ENCODE data around the gene HDHD3.
"Not testable (repeated sequence)": the region's sequence is repeated elsewhere in the genome, so short reads cannot be mapped to it uniquely, and the experiment has no call there.

Gene HDHD3

GRCh38 chr9:113409481-113409880 lies 32.7 kb upstream of the HDHD3 start:
- TF ChIP-seq ISL1 (CRISPR knock-in tag; IDR thresholded peaks at IDR 0.05) = no peak
- no peak for TF ChIP-seq RARB (CRISPR knock-in tag; IDR thresholded peaks at IDR 0.05)
- no peak for TF ChIP-seq CSDC2 (CRISPR knock-in tag; IDR thresholded peaks at IDR 0.05)
- TF ChIP-seq ZFP3 (CRISPR knock-in tag; IDR thresholded peaks at IDR 0.05) = no peak
- no peak for TF ChIP-seq PPARA (CRISPR knock-in tag; IDR thresholded peaks at IDR 0.05; ENCODE audit: borderline replicate concordance)
- TF ChIP-seq OSR1 (CRISPR knock-in tag; IDR thresholded peaks at IDR 0.05) = no peak
- no peak for TF ChIP-seq TSHZ2 (CRISPR knock-in tag; IDR thresholded peaks at IDR 0.05)
- TF ChIP-seq POU6F1 (CRISPR knock-in tag; IDR thresholded peaks at IDR 0.05; ENCODE audit: borderline replicate concordance, low read depth) = no peak
- no peak for TF ChIP-seq ESRRG (CRISPR knock-in tag; IDR thresholded peaks at IDR 0.05)
- no peak for TF ChIP-seq ZNF565 (CRISPR knock-in tag; conservative IDR thresholded peaks at IDR 0.05; ENCODE audit: low read depth)
- no peak for TF ChIP-seq ZC3H10 (CRISPR knock-in tag; IDR thresholded peaks at IDR 0.05)

GRCh38 chr9:113406873-113407511 lies 30.2 kb upstream of the HDHD3 start:
- peak; percentile 49 for ATAC-seq

More at GRCh38 chr9:113409481-113409880, 32.7 kb upstream of the HDHD3 start:
- ATAC-seq = no peak

- ATAC-seq = not testable (repeated sequence)
Measured at GRCh38 chr9:113406353-113406752, 29.6 kb upstream of the HDHD3 start.

GRCh38 chr9:113403646-113404045 lies 26.9 kb upstream of the HDHD3 start:
- ATAC-seq = no peak
- TF ChIP-seq OSR1 (CRISPR knock-in tag; IDR thresholded peaks at IDR 0.05) (no peak), ZFP30 (CRISPR knock-in tag; IDR thresholded peaks at IDR 0.05) (no peak), CSRNP3 (CRISPR knock-in tag; IDR thresholded peaks at IDR 0.05) (no peak), ARNTL (CRISPR knock-in tag; IDR thresholded peaks at IDR 0.05; ENCODE audit: borderline replicate concordance, low read depth) (no peak), ZNF565 (CRISPR knock-in tag; conservative IDR thresholded peaks at IDR 0.05; ENCODE audit: low read depth) (no peak), POU6F1 (CRISPR knock-in tag; IDR thresholded peaks at IDR 0.05; ENCODE audit: borderline replicate concordance, low read depth) (no peak), GLIS3 (CRISPR knock-in tag; IDR thresholded peaks at IDR 0.05) (no peak), ZNF8 (CRISPR knock-in tag; IDR thresholded peaks at IDR 0.05) (no peak), ESRRG (CRISPR knock-in tag; IDR thresholded peaks at IDR 0.05) (no peak), RARB (CRISPR knock-in tag; IDR thresholded peaks at IDR 0.05) (no peak), ZFP3 (CRISPR knock-in tag; IDR thresholded peaks at IDR 0.05) (no peak), CREB5 (CRISPR knock-in tag; IDR thresholded peaks at IDR 0.05; ENCODE audit: low read depth) (no peak), PATZ1 (CRISPR knock-in tag; IDR thresholded peaks at IDR 0.05; ENCODE audit: borderline replicate concordance) (no peak), ISL1 (CRISPR knock-in tag; IDR thresholded peaks at IDR 0.05) (no peak)
